ENCODE measurements around the gene SEPTIN12.

GRCh38 chr16:4830408-4830807, 42.3 kb upstream of the SEPTIN12 start:
- TF ChIP-seq POLR2AphosphoS5 (IDR thresholded peaks at IDR 0.05) = no peak
- TF ChIP-seq CTCF (IDR thresholded peaks at IDR 0.05) = no peak
- no peak for TF ChIP-seq POLR2A (IDR thresholded peaks at IDR 0.05)
